NCI-H1105 (cell line): ENCODE measurements around the gene HOXD3.

Experiments
- DNase-seq: peaks from one replicate; lab custom pipeline; 2025; lab: John Stamatoyannopoulos, UW

HOXD3 gene

DNA sequence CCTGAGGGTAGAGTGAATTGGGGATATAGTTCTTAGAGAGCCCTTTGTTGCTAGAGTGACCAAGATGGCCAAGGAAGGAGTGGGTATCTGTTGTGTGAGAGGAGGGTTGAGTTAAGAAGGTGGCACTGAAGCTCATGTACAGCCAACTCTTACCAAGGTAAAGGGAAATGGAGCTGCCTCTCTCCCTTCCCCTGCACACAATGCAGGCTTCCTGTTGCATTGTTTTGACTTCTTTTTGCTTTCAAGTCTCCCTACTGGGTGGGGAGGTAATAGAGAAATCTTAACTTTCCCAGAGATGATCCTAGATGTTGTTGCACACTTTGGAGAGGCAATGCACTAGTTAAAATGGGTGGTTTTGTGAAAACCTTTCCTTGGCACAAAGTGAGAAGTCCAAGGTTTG, 55.2 kb downstream of the HOXD3 start:
- no peak for DNase-seq

DNA sequence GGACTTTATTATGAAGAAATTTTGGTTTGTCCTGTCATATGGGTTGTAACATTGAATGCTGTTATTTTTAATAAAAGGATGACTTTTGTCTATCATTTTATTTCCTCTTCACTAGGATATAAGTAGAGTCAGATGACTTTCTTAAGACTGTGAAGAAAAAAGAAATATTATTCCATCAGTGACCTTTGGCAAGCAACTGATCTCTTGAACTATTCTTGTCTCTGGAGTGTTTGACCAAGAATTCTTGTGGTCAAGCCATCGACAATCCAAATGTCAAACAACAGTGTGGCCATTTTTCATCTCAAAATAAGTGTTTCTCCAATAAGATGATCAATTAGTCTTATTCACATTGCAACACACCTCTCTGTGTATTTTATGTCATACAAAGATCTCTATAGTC, 56.3 kb downstream of the HOXD3 start:
- DNase-seq = no peak
